Thyroid gland (tissue), 4 donors: ENCODE results near the gene GPRC5A.

ENCODE experiments used
- POLR2A ChIP-seq, 2 donors: fragments of 450-650 bp; IDR thresholded peaks; one replicate each; pipeline ENCODE4 v1.6.1; 2017; ENCODE audit warnings: antibody characterized with exemption in 2 of 2, mild to moderate bottlenecking in 2 of 2, moderate library complexity in 1 of 2
- TF ChIP-seq, protein P1 (sequence below), 6 experiments: fragments of 200-600 bp in 3 of 6; fragments of 450-650 bp in 3 of 6; sonication (generic) in 3 of 6; IDR thresholded peaks; one replicate each; pipeline ENCODE4 v1.5.1; 2016 to 2019; ENCODE audit warnings: antibody characterized with exemption in 6 of 6, mild to moderate bottlenecking in 2 of 6, inconsistent platforms in 1 of 6, moderate library complexity in 1 of 6

DNA sequence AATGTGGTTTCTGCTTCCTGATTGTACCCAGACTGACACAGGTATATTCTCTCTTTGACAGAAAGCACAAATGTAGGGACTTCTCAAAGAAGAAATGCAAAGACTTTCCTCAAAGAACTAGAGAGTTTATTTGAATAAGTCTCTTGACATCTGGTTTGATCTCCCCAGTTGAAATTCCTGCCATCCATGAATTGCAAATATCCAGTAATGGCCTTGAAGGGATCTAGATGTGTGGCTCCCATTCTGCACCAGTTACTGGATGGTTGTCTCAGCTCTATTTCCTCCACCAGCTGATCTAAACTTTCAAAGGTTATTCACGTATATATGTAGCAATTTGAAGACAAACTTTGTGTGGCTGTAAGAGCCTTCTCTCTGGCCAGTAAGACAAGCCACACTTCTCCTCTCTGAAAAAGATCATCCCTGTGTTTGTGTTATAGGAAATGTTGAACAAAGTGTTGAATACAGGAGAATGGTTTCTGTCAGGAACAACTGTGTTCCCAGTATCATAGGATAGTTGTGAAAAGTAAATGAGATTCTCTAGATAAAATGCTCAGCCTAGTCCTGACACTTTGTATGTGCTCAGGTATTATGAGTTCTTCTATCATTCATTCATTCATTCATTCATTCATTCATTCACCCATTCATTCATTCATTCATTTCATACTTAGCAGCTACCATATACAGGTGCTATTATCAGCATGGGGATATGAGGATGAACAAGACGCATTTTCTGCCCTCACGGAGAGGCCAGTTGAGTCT, 22.7 kb upstream of the GPRC5A start:
- no peak for TF ChIP-seq POLR2A (IDR thresholded peaks at IDR 0.05)
- TF ChIP-seq, protein P1, sequence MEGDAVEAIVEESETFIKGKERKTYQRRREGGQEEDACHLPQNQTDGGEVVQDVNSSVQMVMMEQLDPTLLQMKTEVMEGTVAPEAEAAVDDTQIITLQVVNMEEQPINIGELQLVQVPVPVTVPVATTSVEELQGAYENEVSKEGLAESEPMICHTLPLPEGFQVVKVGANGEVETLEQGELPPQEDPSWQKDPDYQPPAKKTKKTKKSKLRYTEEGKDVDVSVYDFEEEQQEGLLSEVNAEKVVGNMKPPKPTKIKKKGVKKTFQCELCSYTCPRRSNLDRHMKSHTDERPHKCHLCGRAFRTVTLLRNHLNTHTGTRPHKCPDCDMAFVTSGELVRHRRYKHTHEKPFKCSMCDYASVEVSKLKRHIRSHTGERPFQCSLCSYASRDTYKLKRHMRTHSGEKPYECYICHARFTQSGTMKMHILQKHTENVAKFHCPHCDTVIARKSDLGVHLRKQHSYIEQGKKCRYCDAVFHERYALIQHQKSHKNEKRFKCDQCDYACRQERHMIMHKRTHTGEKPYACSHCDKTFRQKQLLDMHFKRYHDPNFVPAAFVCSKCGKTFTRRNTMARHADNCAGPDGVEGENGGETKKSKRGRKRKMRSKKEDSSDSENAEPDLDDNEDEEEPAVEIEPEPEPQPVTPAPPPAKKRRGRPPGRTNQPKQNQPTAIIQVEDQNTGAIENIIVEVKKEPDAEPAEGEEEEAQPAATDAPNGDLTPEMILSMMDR (IDR thresholded peaks at IDR 0.05) = no peak
